K562 (cell line): ENCODE results near the gene ARMH1.

Experiments used
- CAMTA2 ChIP-seq: fragments of 250-450 bp; sonication (Bioruptor Pico); conservative IDR thresholded peaks from 2 replicates; pipeline ENCODE4 v1.5.1; 2022
- CBX2 ChIP-seq: fragments of 200-600 bp; sonication (generic); IDR thresholded peaks from one replicate; pipeline ENCODE4 v1.6.1; 2012; ENCODE audit warnings: mild to moderate bottlenecking, low read length, inconsistent platforms; ENCODE audit not compliant: insufficient read depth, poor library complexity, severe bottlenecking
- CCAR2 ChIP-seq: fragments of 200-400 bp; formaldehyde crosslinking; IDR thresholded peaks from 2 replicates; pipeline ENCODE4 v1.6.1; 2017; ENCODE audit warnings: mild to moderate bottlenecking, low read depth, low read length
- CTCF ChIP-seq, 3 experiments: IDR thresholded peaks in 2 of 3; conservative IDR thresholded peaks in 1 of 3; 2 replicates each; pipeline ENCODE4 v1.5.1; 2011 to 2012; ENCODE audit warnings: low read length in 3 of 3, mild to moderate bottlenecking in 3 of 3, control low read depth in 2 of 3, improper control_type of control experiment in 1 of 3, inconsistent platforms in 1 of 3, low read depth in 1 of 3, mixed read lengths in 1 of 3, moderate library complexity in 1 of 3; ENCODE audit not compliant: insufficient read depth in 2 of 3
- ETV5 ChIP-seq: sonication (generic); formaldehyde crosslinking; IDR thresholded peaks from 2 replicates; pipeline ENCODE4 v1.4.0; 2020; ENCODE audit warnings: low read depth, mild to moderate bottlenecking, missing genetic modification reagents
- EZH2 ChIP-seq: IDR thresholded peaks from 2 replicates; pipeline ENCODE4 v1.6.1; 2012; ENCODE audit warnings: low read depth, mild to moderate bottlenecking, inconsistent platforms, low read length, borderline replicate concordance
- FOXJ3 ChIP-seq: sonication (generic); formaldehyde crosslinking; IDR thresholded peaks from 2 replicates; pipeline ENCODE4 v1.4.0; 2020; ENCODE audit warnings: mild to moderate bottlenecking, missing genetic modification reagents
- NBN ChIP-seq: fragments of 450-650 bp; IDR thresholded peaks from 2 replicates; pipeline ENCODE4 v1.6.1; 2016; ENCODE audit warnings: low read depth, mild to moderate bottlenecking
- NCOA2 ChIP-seq, 2 experiments: fragments of 450-650 bp; IDR thresholded peaks; 2 replicates each; pipeline ENCODE4 v1.6.1; 2018; ENCODE audit warnings: mild to moderate bottlenecking in 2 of 2, moderate library complexity in 1 of 2; ENCODE audit not compliant: partially characterized antibody in 2 of 2
- NRF1 ChIP-seq, 2 experiments: fragments of 450-650 bp; IDR thresholded peaks in 1 of 2; conservative IDR thresholded peaks in 1 of 2; 2 replicates each; pipeline ENCODE4 v1.6.1; 2014; ENCODE audit warnings: mild to moderate bottlenecking in 2 of 2
- POLR2A ChIP-seq: fragments of 450-650 bp; conservative IDR thresholded peaks from 2 replicates; pipeline ENCODE4 v1.6.1; 2016
- TF ChIP-seq, protein P1 (sequence below), 2 experiments: fragments of 450-650 bp; formaldehyde crosslinking in 1 of 2; IDR thresholded peaks; 2 replicates each; pipeline versions ENCODE4 v1.4.0 to v1.6.1; 2014 to 2020; ENCODE audit warnings: mild to moderate bottlenecking in 2 of 2, borderline replicate concordance in 1 of 2, low read depth in 1 of 2
- TF ChIP-seq, protein P2 (sequence below), 2 experiments: fragments of 450-650 bp in 1 of 2; sonication (generic) in 1 of 2; formaldehyde crosslinking; conservative IDR thresholded peaks; 2 replicates each; pipeline versions ENCODE4 v1.4.0 to v1.8.1; 2020 to 2022; ENCODE audit warnings: mild to moderate bottlenecking in 1 of 2, missing genetic modification reagents in 1 of 2
- TF ChIP-seq, protein P3 (sequence below): fragments of 250-450 bp; sonication (Bioruptor Pico); IDR thresholded peaks from 2 replicates; pipeline ENCODE4 v1.5.0; 2022; ENCODE audit warnings: mild to moderate bottlenecking

DNA sequence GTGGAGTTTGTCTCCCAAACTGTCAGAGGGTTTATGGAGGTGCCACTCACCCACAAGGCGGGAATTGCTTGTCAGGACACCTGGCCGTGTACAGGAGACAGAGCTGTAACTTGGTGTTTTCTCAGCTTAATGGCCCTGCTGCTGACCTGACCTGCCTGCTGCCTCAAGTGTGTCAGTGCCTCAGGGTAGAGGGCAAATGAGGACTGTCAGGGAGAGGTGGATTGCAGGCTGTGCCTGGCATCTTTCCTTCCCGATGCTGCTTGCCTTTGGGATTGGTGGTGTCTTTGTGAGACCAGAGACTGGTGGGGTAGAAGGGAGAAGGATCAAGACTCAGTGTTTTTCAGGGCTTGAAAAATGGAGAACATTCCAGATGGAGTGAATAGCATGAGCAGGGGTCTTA, 31.6 kb upstream of the ARMH1 start:
- no peak for TF ChIP-seq NRF1 (conservative IDR thresholded peaks at IDR 0.05 in 1 of 2, IDR thresholded peaks at IDR 0.05 in 1 of 2)
- TF ChIP-seq CTCF (IDR thresholded peaks at IDR 0.05 in 2 of 3, conservative IDR thresholded peaks at IDR 0.05 in 1 of 3; ENCODE audit: insufficient read depth in 2 of 3, low read depth in 1 of 3, low read length in 3 of 3): no peak
- no peak for TF ChIP-seq CAMTA2 (CRISPR knock-in tag)
- no peak for TF ChIP-seq POLR2A
- TF ChIP-seq, protein P1, sequence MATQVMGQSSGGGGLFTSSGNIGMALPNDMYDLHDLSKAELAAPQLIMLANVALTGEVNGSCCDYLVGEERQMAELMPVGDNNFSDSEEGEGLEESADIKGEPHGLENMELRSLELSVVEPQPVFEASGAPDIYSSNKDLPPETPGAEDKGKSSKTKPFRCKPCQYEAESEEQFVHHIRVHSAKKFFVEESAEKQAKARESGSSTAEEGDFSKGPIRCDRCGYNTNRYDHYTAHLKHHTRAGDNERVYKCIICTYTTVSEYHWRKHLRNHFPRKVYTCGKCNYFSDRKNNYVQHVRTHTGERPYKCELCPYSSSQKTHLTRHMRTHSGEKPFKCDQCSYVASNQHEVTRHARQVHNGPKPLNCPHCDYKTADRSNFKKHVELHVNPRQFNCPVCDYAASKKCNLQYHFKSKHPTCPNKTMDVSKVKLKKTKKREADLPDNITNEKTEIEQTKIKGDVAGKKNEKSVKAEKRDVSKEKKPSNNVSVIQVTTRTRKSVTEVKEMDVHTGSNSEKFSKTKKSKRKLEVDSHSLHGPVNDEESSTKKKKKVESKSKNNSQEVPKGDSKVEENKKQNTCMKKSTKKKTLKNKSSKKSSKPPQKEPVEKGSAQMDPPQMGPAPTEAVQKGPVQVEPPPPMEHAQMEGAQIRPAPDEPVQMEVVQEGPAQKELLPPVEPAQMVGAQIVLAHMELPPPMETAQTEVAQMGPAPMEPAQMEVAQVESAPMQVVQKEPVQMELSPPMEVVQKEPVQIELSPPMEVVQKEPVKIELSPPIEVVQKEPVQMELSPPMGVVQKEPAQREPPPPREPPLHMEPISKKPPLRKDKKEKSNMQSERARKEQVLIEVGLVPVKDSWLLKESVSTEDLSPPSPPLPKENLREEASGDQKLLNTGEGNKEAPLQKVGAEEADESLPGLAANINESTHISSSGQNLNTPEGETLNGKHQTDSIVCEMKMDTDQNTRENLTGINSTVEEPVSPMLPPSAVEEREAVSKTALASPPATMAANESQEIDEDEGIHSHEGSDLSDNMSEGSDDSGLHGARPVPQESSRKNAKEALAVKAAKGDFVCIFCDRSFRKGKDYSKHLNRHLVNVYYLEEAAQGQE (IDR thresholded peaks at IDR 0.05; ENCODE audit: borderline replicate concordance): no peak
- TF ChIP-seq, protein P1 (CRISPR knock-in tag; IDR thresholded peaks at IDR 0.05; ENCODE audit: low read depth): no peak
- TF ChIP-seq CCAR2: no peak
- TF ChIP-seq FOXJ3 (CRISPR knock-in tag): no peak
- TF ChIP-seq EZH2: no peak
- TF ChIP-seq, protein P2, sequence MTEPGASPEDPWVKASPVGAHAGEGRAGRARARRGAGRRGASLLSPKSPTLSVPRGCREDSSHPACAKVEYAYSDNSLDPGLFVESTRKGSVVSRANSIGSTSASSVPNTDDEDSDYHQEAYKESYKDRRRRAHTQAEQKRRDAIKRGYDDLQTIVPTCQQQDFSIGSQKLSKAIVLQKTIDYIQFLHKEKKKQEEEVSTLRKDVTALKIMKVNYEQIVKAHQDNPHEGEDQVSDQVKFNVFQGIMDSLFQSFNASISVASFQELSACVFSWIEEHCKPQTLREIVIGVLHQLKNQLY (CRISPR knock-in tag; conservative IDR thresholded peaks at IDR 0.05): no peak
- TF ChIP-seq, protein P3, sequence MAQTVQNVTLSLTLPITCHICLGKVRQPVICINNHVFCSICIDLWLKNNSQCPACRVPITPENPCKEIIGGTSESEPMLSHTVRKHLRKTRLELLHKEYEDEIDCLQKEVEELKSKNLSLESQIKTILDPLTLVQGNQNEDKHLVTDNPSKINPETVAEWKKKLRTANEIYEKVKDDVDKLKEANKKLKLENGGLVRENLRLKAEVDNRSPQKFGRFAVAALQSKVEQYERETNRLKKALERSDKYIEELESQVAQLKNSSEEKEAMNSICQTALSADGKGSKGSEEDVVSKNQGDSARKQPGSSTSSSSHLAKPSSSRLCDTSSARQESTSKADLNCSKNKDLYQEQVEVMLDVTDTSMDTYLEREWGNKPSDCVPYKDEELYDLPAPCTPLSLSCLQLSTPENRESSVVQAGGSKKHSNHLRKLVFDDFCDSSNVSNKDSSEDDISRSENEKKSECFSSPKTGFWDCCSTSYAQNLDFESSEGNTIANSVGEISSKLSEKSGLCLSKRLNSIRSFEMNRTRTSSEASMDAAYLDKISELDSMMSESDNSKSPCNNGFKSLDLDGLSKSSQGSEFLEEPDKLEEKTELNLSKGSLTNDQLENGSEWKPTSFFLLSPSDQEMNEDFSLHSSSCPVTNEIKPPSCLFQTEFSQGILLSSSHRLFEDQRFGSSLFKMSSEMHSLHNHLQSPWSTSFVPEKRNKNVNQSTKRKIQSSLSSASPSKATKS (CRISPR knock-in tag): no peak
- no peak for TF ChIP-seq NBN
- TF ChIP-seq ETV5 (CRISPR knock-in tag): no peak
- no peak for TF ChIP-seq CBX2
- no peak for TF ChIP-seq NCOA2 (IDR thresholded peaks at IDR 0.05; ENCODE audit: partially characterized antibody in 2 of 2)
